ENCODE data around the gene DUS2.
"Not testable (repeated sequence)": the region's sequence is repeated elsewhere in the genome, so short reads cannot be mapped to it uniquely, and the experiment has no call there.

DUS2 gene

DNA sequence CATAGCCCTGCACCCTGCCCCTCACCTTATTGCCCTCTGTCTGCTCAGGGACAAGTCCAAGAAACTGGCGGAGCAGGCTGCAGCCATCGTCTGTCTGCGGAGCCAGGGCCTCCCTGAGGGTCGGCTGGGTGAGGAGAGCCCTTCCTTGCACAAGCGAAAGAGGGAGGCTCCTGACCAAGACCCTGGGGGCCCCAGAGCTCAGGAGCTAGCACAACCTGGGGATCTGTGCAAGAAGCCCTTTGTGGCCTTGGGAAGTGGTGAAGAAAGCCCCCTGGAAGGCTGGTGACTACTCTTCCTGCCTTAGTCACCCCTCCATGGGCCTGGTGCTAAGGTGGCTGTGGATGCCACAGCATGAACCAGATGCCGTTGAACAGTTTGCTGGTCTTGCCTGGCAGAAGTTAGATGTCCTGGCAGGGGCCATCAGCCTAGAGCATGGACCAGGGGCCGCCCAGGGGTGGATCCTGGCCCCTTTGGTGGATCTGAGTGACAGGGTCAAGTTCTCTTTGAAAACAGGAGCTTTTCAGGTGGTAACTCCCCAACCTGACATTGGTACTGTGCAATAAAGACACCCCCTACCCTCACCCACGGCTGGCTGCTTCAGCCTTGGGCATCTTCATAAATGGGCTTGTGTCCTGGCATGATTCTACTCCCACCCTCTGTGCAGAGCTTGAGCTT, 55.8 kb downstream of the DUS2 start:
- DNase-seq = no peak

DNA sequence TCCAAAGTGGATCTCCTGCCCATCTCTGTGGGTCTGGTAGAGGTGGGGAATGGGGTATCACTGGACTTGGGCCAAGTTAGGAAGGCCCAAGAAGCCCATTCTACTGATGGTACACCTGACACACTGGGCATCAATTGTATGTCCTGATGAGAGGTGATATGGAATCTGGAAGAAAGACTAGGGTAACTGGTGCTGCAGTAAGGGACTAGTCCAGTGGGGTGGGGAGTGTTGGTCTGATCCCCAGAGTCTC, 56.2 kb downstream of the DUS2 start:
- DNase-seq = no peak

- no peak for DNase-seq
Measured at GRCh38 chr16:68079626-68080344, 56.7 kb downstream of the DUS2 start.

GRCh38 chr16:68081861-68082628, 59.0 kb downstream of the DUS2 start:
- DNase-seq = no peak

DNA sequence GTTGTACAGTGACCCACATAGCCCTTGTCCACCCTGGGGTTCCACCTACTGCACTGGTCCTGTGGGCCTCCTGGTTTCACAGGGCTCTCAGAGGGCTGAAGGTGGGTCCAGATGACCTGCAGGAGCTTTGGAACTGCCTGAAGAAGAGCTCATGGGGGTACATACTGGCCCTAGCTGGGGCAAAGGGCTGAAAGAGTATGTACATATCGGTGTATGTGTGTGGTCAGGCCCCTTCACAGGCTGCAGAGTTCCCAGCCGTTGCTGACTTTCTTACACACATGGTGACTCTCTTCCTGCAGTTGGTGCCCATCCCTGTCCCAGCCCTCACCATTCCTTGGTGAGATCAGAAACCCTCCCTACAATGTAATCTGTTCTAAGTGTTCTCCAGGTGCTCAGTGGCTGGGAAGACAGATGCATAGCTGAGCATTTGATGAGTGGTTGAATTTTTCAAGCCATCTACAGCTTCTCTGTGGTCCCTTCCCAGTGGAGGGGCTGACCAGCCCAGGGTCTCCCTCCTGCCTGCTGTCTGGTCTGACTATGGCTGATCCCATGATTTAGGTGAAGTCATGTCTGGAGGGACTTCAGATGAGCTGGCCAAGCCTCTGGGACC, 59.6 kb downstream of the DUS2 start:
- DNase-seq = no peak

DNA sequence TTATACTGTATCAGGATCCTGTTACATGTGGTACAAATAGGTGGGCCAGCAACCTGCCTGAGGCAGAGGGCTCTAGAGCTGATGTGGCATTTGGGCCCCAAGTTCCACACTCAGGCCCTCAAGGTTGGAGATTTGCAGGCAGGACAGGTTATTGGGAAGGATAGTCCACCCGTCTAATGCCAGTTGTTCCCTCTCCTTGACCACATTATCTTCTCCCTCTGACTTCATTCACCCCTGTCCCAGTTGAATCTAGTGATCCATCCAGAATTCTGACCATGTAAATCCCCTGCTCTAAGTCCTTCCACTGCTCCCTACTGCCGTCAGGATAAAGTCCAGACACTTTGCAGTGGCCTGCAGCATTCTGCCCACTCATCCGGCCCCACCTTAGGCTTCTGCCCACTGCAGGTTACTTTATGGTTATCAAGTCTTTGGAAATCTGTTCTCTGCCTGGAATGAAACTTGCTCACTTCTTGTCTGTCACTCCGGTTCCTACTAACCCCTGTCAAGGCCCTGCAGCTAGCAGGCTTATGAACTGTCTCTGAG, 60.2 kb downstream of the DUS2 start:
- no peak for DNase-seq

- DNase-seq = peak; percentile 88
Measured at GRCh38 chr16:68083861-68084503, 60.9 kb downstream of the DUS2 start.

GRCh38 chr16:68084504-68085258, 61.6 kb downstream of the DUS2 start:
- DNase-seq = peak; percentile 88

DNA sequence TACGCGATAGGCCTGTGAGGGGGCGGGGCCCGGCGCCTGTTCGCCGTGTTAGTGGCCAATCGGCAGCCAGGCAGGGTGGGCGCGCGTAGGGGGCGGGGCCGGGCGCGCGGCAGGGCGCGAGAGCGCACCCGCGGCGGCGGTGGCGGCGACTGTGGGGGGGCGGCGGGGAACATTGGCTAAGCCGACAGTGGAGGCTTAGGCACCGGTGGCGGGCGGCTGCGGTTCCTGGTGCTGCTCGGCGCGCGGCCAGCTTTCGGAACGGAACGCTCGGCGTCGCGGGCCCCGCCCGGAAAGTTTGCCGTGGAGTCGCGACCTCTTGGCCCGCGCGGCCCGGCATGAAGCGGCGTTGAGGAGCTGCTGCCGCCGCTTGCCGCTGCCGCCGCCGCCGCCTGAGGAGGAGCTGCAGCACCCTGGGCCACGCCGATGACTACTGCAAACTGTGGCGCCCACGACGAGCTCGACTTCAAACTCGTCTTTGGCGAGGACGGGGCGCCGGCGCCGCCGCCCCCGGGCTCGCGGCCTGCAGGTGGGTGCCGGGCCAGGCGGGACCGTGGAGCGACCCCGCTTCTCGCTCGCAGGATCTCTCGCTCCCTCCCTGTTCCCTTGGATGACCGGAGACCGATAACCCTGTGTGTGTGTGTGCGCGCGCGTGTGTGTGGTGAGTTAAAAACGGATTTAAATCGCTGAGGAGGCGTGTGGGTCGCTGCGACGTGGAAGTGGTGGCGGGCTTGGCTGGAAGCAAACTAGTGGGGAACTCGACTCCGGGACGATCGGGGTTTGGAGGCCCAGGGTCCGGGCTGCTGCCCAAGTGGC, 62.4 kb downstream of the DUS2 start, which contains the start of gene NFATC3:
NFATC3 (plus strand) TSS at position 112 of the 813 bp plus-strand sequence; CDS start at position 424, 312 bp downstream.
- peak; percentile 99 for DNase-seq

DNA sequence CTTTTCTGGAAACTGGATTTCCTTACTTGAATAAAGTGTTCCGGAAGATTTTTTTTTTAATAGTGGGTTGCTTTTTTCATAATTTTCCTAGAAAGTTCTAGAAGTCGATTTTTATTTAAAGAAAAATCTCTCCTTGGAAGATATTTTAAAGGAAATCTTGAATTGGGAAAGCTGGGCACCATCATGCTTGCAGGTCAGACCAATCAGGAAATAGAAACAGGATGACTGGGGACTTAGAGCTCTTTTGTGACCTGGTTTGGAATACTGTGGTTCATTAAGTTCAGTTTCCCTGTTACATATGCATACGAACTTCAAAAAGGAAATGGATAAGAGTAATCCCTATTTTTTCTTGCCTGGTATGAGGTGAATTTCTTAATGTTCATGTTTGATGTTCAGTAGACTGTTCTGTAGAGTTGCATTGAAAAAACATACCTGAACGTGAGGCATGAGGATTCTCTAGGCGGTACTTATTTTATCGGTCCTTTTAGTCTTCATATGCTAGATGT, 63.3 kb downstream of the DUS2 start:
- DNase-seq = no peak

DNA sequence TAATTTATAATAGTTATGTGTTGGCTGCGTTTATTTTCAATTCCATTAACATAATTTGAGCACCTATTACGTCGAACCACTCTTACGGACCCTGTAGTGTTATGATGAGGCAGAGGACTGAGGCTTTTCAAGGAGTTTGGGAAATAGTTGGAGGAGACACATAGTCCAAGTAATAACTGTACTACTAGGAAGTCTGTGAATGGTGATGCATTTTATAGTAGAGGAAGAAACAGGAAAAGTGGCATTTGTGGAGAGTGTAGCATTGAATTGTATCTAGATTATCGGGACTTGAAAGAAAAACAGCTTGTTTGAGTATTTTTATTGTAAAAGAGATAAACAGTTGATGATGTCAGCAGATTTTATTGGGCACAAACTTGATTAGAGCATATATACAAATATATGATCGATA, 63.8 kb downstream of the DUS2 start:
- no peak for DNase-seq

DNA sequence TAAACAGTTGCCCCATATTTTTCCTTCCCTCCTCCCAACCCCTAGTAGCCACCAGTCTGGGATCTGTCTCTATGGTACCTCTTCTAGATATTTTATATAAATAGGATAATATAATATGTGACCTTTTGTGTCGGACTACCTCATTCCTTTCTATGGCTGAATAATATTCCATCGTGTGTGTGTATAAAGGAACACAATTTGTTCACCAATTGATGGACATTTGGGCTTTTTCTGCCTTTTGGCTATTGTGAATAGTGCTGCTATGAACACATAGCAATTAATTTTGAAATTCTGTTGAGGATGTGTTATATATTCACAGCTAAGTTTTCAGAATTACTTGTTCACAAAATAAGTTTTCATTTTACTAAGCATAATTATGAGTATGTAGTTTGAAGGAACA, 64.6 kb downstream of the DUS2 start:
- no peak for DNase-seq

DNA sequence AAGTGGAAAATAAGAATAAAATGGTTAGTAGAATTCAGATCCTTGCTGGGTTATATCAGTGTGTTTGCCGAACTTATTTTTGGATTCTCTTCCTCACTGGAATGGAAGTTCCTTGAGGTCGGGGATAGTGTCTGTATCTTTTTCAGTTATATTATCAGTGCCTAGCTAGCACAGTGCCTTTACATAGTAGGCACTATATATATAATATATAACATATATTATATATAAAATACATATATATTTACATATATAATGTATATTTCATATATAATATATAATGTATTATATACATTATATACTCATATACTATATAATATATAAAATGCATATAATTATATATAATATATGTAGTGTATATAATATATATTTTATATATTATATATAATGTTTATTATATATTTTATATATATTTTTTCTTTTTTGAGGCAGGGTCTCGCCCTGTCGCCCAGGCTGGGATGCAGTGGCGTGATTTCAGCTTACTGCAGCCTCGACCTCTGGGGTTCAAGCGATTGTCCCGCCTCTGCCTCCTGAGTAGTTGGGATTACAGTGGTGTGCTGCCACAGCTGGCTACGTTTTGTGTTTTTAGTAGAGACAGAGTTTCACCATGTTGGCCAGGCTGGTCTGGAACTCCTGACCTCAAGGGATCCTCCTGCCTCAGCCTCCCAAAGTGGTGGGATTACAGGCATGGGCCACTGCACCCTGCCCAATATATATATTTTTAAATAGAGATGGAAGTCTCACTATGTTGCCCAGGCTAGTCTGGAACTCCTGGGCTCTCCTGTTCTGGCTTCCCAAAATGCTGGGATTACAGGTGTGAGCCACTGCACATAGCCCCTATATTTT, 65.3 kb downstream of the DUS2 start:
- no peak for DNase-seq

DNA sequence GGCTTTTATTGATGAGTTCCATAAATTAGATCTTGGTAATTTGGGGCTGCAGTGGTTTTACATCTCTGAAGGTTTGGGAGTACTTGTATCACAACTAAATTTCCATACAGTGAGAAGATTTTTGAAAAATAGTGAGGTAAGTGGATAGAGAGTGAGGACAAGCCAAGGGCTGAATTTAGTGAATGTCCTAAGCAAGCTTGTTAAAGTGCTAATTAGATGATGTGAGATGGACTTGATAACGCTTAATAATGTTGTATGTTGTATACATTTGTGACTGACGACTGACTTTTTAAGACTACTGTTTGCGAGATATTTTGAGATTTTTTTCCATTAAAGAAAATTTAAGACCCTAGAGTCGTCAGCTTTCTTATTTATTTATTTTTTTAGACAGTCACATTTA, 66.0 kb downstream of the DUS2 start:
- DNase-seq = no peak

DNA sequence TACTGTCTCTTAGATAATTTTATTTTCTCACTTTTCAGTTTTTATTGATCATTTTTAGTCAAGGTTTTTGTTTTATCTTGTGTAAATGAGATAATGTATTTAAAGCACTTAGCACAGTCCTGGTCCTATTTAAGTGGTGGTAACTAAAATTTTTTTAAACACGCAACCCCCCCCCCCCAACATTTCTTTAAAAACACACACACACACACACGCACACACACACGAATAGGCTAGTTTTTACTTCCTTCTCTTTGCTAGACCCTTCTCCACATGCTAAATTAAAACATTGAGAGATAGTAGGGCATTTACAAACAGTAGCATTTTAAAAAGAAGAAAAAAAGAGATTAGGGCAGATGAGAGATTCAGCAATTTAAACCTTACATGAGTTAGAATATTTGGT, 67.0 kb downstream of the DUS2 start:
- no peak for DNase-seq

DNA sequence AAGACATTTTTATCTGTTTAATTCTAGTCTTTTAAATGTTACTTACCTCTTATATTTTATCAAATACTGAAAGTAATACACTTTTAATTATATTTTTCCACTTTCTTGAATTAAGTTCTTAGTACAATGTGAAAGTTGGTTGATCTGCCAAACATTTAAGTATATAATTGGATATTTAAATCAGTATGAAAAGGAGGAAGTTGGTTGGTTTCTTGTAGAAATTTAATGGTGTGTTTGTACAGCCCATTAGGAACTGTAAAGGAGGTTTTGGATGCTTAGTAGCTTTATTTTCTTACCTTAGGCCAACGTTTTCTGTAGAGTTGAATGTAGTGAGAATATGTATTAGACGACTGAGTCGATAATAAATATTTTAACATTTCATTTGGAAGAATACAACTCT, 67.4 kb downstream of the DUS2 start:
- DNase-seq = no peak

DNA sequence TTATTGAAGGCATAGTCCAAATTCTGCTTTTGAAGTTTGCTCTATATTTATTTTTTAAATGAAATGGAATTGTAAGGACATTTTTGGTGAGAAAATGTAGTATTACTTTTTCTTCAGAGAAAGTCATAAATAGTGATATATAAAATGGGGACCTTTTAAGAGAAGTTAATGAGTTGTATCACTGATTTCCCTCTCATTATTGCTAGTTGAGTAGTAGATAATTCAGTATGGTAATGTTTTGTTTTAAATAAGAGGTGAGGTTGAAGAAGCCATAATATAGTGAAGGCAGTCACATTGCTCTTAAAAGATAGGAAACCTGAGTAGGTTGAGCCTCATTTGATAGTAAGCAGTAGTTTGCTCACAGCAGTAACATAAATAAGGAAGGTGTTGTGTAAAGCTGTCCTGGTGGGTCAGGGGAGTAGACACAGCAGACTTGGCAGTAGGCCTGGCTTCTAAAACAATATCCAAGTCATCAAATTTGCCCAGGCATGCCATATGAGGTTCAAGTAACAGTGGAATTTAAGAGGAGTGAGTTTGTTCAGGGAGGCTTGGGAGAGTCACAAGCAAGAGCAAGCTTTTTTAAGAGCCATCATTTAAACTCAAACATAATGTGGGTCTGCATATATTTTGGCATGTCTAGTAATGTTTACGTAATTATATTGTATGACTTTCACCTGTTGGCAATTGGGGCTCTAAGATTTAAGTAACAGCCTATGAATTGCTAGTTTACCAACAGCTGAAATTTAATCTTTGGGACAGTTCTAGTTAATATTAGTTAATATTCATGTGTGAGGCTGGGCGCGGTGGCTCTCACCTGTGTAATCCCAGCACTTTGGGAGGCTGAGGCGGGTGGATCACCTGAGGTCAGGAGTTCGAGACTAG, 68.5 kb downstream of the DUS2 start:
- DNase-seq = no peak

DNA sequence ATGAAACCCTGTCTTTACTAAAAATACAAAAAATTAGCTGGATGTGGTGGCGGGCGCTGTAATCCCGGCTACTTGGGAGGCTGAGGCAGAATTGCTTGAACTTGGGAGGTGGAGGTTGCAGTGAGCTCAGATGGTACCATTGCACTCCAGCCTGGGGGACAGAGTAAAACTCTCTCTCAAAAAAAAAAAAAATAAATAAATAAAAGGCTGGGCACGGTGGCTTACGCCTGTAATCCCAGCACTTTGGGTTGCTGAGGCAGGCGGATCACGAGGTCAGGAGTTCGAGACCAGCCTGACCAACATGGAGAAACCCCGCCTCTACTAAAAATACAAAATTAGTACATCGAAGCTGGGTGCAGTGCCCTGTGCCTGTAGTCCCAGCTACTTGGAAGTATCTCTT, 69.2 kb downstream of the DUS2 start:
- DNase-seq = not testable (repeated sequence)

All from islet precursor cell (in vitro differentiated cells).